ENCODE results near the gene SNX8.

SNX8 gene

DNA sequence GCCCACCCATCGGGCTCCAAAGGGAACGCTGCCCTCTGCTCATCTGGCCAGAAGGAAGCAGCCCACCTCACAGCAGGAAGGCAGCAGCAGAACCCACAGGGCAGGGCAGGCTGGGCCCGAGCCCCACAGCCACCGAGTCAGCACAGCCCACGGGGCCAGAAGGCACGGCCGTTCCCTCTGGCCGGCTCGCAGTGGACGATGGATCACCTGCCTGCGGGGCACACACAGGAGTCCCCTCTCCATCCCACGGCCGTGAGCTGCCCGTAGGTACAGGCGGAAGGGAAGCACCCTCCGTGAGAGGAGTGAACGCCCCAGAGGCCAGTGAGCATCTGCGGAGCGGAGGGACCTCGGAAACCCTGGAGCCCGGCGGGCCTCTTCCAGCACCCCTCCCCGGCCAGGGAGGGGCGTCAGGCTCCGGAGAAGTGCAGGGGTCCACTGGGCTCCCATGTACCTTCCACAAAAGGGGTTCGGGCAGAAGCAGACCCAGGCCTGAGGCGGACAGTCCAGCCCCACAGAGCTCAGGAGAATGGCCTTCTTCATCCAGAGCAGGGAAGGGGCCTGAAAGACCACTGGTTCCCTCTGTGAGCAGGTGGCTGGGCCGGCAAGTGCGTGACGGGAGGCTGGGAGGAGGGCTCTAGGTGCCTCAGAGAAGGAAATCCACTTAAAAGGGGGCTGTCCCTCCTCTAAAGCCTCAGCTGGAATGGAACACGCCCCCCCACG lies 60.6 kb downstream of the SNX8 start:
- TF ChIP-seq, protein P1, sequence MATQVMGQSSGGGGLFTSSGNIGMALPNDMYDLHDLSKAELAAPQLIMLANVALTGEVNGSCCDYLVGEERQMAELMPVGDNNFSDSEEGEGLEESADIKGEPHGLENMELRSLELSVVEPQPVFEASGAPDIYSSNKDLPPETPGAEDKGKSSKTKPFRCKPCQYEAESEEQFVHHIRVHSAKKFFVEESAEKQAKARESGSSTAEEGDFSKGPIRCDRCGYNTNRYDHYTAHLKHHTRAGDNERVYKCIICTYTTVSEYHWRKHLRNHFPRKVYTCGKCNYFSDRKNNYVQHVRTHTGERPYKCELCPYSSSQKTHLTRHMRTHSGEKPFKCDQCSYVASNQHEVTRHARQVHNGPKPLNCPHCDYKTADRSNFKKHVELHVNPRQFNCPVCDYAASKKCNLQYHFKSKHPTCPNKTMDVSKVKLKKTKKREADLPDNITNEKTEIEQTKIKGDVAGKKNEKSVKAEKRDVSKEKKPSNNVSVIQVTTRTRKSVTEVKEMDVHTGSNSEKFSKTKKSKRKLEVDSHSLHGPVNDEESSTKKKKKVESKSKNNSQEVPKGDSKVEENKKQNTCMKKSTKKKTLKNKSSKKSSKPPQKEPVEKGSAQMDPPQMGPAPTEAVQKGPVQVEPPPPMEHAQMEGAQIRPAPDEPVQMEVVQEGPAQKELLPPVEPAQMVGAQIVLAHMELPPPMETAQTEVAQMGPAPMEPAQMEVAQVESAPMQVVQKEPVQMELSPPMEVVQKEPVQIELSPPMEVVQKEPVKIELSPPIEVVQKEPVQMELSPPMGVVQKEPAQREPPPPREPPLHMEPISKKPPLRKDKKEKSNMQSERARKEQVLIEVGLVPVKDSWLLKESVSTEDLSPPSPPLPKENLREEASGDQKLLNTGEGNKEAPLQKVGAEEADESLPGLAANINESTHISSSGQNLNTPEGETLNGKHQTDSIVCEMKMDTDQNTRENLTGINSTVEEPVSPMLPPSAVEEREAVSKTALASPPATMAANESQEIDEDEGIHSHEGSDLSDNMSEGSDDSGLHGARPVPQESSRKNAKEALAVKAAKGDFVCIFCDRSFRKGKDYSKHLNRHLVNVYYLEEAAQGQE (IDR thresholded peaks at IDR 0.05; ENCODE audit: low read depth): no peak
- TF ChIP-seq RAD21 (IDR thresholded peaks at IDR 0.05; ENCODE audit: low read depth): no peak
- TF ChIP-seq, protein P2, sequence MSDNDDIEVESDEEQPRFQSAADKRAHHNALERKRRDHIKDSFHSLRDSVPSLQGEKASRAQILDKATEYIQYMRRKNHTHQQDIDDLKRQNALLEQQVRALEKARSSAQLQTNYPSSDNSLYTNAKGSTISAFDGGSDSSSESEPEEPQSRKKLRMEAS (IDR thresholded peaks at IDR 0.05): no peak
- no peak for TF ChIP-seq TEAD4 (IDR thresholded peaks at IDR 0.05)
- TF ChIP-seq EGR1 (IDR thresholded peaks at IDR 0.05): no peak
- TF ChIP-seq NFIC (IDR thresholded peaks at IDR 0.05): no peak
- TF ChIP-seq EP300 (IDR thresholded peaks at IDR 0.05; ENCODE audit: borderline replicate concordance): no peak
- no peak for TF ChIP-seq CEBPB (IDR thresholded peaks at IDR 0.05)
- TF ChIP-seq YY1 (IDR thresholded peaks at IDR 0.05; ENCODE audit: low read depth): no peak
- TF ChIP-seq TAF1 (IDR thresholded peaks at IDR 0.05; ENCODE audit: low read depth): no peak
- TF ChIP-seq FOXM1 (IDR thresholded peaks at IDR 0.05; ENCODE audit: borderline replicate concordance, low read depth): no peak
- no peak for TF ChIP-seq CREB1 (IDR thresholded peaks at IDR 0.05; ENCODE audit: low read depth)
- no peak for TF ChIP-seq ZBTB7A (IDR thresholded peaks at IDR 0.05; ENCODE audit: low read depth)
- TF ChIP-seq TCF12 (IDR thresholded peaks at IDR 0.05; ENCODE audit: low read depth): no peak
- TF ChIP-seq, protein P3, sequence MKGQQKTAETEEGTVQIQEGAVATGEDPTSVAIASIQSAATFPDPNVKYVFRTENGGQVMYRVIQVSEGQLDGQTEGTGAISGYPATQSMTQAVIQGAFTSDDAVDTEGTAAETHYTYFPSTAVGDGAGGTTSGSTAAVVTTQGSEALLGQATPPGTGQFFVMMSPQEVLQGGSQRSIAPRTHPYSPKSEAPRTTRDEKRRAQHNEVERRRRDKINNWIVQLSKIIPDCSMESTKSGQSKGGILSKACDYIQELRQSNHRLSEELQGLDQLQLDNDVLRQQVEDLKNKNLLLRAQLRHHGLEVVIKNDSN (IDR thresholded peaks at IDR 0.05): no peak

DNA sequence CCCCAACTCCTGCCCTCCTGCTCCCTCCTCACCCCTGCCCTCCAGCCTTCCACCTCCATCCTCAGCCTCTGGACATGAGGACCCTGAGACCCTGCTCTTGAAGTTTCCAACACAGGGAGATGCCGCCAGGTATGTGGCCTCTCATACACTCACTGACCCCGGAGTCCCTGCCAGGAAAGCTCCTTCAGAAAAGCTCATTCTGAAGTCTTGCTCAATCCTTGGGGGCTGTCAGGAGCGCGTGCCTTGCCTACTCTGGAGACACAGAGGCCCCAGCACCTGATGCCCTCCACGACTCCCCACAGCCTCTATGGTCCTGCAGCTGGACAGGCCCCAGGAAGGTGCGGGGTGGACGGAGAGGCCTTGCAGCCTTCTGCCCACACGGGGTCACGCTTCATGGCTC lies 61.2 kb downstream of the SNX8 start:
- TF ChIP-seq, protein P1 (IDR thresholded peaks at IDR 0.05; ENCODE audit: low read depth): no peak
- no peak for TF ChIP-seq TEAD4 (IDR thresholded peaks at IDR 0.05)
- TF ChIP-seq, protein P3 (IDR thresholded peaks at IDR 0.05): no peak

DNA sequence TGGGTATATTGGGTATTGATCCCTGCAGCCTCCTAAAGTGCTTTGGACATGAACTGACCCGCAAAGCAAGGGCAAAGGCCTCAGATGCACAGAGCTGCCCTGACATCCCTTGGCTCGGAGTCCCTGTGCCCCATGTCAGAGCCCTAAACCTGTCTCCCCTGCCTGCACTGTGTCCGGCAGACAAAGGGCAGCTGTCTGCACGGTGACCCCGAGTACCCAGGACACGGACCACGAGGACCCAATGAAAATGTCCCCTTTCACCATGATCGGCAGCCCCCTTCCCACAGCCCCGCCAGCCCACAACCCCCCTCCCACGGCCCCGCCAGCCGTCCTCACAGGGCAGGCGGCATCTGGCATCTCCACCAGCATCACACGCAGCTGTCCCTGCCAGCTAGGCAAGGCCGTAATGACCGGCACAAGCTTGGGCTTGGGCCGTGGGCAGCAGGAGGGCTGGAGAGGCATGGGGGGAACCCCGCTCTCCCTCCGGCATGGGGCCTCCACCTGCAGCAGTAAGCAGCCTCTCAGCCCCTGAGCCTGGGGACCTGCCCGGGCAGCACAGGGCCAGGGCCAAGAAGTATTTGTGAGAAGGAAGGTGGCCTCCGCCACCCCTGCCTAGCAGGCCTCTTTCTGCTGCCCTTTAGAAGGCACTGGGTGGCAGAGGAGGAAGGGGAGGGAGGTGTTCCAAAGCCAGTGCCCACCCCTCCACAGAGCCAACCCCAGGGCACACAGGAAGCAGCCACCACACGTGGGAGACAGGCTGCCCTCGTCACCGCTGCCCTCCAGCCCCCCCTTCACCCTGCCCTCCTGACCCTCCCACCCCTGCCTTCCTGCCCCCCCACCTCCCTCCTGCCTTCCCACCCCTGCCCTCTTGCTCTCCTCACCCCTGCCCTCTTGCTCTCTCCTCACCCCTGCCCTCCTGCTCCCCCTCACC lies 62.1 kb downstream of the SNX8 start:
- TF ChIP-seq EGR1 (IDR thresholded peaks at IDR 0.05) (no peak), NFIC (IDR thresholded peaks at IDR 0.05) (no peak), CEBPB (IDR thresholded peaks at IDR 0.05) (no peak), RAD21 (IDR thresholded peaks at IDR 0.05; ENCODE audit: low read depth) (no peak), ZBTB7A (IDR thresholded peaks at IDR 0.05; ENCODE audit: low read depth) (no peak), CREB1 (IDR thresholded peaks at IDR 0.05; ENCODE audit: low read depth) (no peak), TCF12 (IDR thresholded peaks at IDR 0.05; ENCODE audit: low read depth) (no peak), TAF1 (IDR thresholded peaks at IDR 0.05; ENCODE audit: low read depth) (no peak), EP300 (IDR thresholded peaks at IDR 0.05; ENCODE audit: borderline replicate concordance) (no peak), TEAD4 (IDR thresholded peaks at IDR 0.05) (no peak), FOXM1 (IDR thresholded peaks at IDR 0.05; ENCODE audit: borderline replicate concordance, low read depth) (no peak), YY1 (IDR thresholded peaks at IDR 0.05; ENCODE audit: low read depth) (no peak)
- TF ChIP-seq, protein P2 (IDR thresholded peaks at IDR 0.05): no peak
- TF ChIP-seq, protein P3 (IDR thresholded peaks at IDR 0.05): no peak
- TF ChIP-seq, protein P1 (IDR thresholded peaks at IDR 0.05; ENCODE audit: low read depth): no peak

Measured in Ishikawa (cell line).